GM10266 (cell line): ENCODE measurements around the gene TAF1B.

Source experiments
- DNase-seq: peaks from one replicate; pipeline ENCODE4 v3.0.0; 2012; ENCODE audit errors: extremely low spot score
- TF ChIP-seq, protein P1 (sequence below): IDR thresholded peaks from 2 replicates; pipeline ENCODE4 v1.5.1; 2012; ENCODE audit warnings: mild to moderate bottlenecking, low read depth; ENCODE audit not compliant: control insufficient read depth, insufficient read depth; ENCODE audit errors: missing control alignments

The TAF1B gene

DNA sequence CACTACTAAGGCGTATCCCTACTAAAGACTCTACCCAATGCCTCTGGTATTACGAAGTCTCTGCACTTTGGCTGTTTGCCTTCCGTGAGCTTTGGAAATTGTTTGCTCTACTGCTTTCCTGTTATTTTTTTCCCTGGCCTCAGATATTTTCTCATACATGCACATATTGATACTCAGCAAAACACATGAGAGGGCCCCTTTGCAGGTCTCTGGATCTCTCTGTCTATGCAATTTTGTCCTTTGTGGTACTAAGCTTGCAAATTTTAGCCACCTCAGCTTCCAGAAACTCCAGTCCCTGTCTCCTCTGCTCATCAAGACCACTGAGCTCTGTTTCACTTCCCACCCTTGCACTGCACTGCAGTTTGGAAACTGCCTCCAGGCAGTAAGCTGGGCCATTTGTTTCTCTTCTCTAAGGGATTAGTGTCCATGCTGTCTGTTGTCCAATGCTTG is 46.6 kb downstream of the TAF1B start:
- DNase-seq, result no peak
- TF ChIP-seq, protein P1, sequence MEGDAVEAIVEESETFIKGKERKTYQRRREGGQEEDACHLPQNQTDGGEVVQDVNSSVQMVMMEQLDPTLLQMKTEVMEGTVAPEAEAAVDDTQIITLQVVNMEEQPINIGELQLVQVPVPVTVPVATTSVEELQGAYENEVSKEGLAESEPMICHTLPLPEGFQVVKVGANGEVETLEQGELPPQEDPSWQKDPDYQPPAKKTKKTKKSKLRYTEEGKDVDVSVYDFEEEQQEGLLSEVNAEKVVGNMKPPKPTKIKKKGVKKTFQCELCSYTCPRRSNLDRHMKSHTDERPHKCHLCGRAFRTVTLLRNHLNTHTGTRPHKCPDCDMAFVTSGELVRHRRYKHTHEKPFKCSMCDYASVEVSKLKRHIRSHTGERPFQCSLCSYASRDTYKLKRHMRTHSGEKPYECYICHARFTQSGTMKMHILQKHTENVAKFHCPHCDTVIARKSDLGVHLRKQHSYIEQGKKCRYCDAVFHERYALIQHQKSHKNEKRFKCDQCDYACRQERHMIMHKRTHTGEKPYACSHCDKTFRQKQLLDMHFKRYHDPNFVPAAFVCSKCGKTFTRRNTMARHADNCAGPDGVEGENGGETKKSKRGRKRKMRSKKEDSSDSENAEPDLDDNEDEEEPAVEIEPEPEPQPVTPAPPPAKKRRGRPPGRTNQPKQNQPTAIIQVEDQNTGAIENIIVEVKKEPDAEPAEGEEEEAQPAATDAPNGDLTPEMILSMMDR, result no peak

DNA sequence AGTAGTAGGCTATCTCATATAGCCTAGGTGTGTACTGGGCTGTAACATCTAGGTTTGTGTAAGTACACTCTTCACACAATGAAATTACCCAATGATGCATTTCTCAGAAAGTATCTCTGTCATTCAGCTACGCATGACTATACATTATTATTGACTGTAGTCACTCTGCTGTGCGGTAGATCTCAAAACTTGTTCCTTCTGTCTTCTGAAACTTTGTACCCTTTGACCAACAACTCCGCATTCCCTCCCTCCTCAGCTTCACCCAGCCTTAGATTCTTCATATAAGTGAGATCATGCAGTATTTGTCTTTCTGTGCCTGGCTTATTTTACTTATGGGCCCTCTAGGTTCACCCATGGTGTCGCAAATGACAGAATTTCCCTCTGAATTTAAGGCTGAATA is 49.0 kb downstream of the TAF1B start:
- TF ChIP-seq, protein P1, result no peak

DNA sequence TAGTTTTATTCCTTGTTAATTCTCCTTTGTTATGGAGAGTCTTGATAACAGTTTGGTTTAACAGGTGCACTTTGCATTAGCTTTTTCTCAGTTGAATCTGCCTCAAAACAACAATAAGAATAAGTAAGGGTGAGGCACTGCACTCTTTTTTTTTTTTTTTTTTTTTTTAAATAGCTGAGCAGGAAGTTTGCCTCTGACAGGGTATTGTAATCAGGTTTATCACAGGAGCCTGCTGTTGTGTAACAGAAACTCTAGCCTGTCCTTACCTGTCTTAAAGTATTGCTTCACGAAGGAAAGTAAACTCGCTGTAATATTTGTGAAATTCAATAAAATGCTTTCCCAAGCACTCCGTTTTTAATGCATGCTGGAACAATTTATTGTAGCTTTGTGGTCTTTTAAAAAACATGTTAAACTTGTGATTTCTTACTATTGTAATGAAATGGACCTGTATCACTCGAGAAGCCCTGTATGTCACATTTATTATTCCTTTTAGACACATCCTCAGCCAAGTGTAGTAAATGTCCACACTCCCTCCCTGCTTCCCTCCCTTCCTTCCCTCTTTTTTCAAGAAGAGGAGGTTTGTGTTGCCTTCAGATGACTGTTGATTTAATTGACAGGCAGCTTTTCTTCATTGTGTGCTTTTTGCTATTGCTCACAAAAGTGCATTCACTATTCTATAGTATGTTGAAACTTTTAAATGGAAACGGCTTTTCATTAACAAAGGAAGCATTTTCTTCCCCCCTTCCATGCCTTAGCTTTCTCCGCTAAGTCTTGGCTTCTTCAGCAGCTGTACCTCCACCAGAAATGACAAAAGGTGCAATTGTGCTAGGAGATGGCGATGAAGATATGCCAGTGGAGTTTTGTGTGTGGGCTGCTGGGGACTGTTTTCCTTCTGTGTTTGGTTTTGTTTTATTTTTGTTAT is 52.7 kb downstream of the TAF1B start:
- TF ChIP-seq, protein P1, result no peak
- DNase-seq, result no peak

More for the DNA sequence above, 49.0 kb downstream of the TAF1B start:
- no peak for DNase-seq

DNA sequence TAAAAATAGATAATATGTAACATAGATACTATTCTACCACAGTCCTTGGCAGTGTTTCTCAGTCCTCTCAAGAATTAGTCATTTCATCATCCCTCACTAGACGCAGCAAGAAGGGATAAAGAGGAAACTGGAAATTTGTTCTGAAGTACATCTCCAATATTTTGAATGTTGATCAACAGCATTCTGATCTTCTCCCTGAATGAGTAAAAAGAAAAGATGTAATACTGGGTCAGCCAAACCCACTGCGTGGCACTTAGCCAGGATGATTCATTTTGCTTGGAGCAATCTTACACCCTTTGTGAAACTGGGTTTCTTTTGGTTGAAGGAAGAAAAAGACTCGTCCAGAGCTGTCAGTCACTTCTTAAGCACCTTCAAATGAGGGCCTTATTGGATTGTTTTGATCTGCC is 54.1 kb downstream of the TAF1B start:
- TF ChIP-seq, protein P1, result no peak
- peak; percentile 10 for DNase-seq

DNA sequence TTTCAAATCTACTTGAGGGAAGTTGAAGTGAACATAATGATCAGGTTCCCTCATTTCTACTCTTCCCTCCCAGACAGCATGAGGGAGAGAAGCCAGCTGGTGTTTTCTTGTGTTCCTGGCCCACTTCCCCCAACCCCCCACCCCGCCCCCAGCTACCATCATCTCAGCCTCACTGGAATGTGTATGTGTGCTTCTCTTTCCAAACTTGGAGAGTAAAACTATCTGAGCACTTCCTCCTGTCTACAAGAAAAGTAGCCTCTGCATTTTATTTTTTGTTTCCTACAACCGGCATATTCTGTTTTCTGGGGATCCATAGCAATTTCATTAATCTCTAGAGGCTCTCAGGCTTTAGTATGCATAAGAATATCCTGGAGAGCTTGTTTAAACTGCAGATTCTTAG is 54.6 kb downstream of the TAF1B start:
- DNase-seq, result no peak
- TF ChIP-seq, protein P1, result no peak

DNA sequence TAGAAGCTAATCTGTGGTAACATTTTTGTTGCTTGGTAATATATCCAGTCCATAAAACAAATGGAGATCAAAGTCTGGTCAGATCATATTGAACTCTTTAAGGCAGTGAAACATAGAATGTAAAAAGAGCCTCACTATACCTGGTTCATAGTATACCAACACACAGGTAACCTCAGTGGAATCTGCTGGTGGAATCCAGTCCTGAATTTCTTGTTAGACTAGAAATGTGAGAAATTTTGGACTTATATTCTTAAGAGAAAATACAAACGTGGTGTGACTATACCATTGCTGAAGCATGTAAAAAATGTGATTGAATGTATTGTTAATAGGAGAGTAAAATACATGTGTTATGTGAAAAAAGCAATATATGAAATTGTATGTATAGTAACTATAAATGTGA is 62.1 kb downstream of the TAF1B start:
- TF ChIP-seq, protein P1, result no peak
- DNase-seq, result no peak

DNA sequence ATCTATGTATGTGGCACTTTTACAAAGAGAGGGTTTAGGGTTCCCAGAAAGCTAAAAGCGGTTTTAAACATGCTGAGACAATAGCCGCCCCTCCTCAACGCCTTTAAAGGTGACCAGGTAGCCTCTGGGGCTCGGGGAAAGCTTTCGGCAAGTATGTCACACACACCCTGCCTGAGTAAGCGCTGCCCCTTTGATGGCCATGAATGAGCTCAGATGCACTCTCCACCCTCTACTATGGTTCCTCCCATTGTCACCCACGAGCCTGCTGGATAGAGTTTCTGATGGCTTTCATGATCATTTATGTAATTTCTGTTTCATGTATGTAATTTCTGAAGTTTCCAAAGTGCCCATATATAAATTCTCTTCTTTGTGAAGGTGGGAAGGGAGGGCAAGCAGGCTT is 64.1 kb downstream of the TAF1B start:
- no peak for DNase-seq
- TF ChIP-seq, protein P1, result no peak
